ENCODE data around the gene NUCB1.

DNA sequence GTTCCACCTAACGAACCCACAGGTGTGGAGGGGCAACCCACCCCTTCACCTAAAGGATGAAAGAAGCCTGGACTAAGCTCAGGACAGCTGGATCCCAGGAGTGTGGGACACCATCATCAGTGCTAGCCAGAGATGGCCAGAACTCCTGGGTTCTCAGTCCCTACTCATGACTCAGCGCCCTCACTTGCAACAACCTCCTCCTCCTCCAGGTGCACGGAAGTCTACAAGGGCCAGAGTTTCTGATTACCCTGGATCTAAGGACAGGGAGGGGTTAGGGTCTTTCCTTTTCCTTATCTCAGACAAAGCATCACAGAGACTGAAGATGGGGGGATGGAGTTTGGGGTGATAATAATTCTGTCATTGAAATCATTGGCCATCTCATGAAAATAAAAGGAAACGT lies 9.6 kb upstream of the NUCB1 start:
- TF ChIP-seq, protein P1, sequence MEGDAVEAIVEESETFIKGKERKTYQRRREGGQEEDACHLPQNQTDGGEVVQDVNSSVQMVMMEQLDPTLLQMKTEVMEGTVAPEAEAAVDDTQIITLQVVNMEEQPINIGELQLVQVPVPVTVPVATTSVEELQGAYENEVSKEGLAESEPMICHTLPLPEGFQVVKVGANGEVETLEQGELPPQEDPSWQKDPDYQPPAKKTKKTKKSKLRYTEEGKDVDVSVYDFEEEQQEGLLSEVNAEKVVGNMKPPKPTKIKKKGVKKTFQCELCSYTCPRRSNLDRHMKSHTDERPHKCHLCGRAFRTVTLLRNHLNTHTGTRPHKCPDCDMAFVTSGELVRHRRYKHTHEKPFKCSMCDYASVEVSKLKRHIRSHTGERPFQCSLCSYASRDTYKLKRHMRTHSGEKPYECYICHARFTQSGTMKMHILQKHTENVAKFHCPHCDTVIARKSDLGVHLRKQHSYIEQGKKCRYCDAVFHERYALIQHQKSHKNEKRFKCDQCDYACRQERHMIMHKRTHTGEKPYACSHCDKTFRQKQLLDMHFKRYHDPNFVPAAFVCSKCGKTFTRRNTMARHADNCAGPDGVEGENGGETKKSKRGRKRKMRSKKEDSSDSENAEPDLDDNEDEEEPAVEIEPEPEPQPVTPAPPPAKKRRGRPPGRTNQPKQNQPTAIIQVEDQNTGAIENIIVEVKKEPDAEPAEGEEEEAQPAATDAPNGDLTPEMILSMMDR (optimal IDR thresholded peaks at IDR 0.05 in 1 of 3, IDR thresholded peaks at IDR 0.05 in 1 of 3, conservative IDR thresholded peaks at IDR 0.05 in 1 of 3; ENCODE audit: extremely low read depth in 1 of 3, insufficient read depth in 2 of 3, low read length in 3 of 3): no peak
- TF ChIP-seq EZH2 (IDR thresholded peaks at IDR 0.05; ENCODE audit: low read length): no peak

Measured in keratinocyte (primary cell).